GM21360 (cell line): ENCODE results near the gene OR5K3.
"Not testable (repeated sequence)": the region's sequence is repeated elsewhere in the genome, so short reads cannot be mapped to it uniquely, and the experiment has no call there.

Experiments
- ATAC-seq: cut with Tn5 transposase; IDR thresholded peaks from one replicate; pipeline ENCODE4 v1.9.1; 2021; ENCODE audit warnings: mild to moderate bottlenecking, moderate library complexity; ENCODE audit not compliant: unreplicated experiment

Gene OR5K3

GRCh38 chr3:98390366-98390765 lies at the start of gene OR5K3:
Gene OR5K3 (plus strand): TSS chr3:98390666. CDS start chr3:98390666, 0 bp downstream.
- ATAC-seq, result no peak

DNA sequence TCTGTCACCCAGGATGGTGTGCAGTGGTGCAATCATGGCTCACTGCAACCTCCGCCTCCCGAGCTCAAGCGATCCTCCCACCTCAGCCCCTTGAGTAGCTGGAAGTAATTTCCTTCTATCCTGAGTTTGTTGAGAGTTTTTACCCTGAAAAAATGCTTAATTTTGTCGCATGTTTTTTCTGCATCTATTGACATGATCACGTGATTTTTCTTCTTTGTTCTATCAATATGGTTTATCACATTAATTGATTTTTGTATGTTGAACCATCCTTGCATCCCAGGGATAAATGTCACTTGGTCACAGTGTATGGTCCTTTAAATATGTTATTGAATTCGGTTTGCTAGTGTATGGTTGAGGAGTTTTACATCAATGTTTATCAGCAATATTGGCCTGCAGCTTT lies 48.7 kb upstream of the OR5K3 start:
- ATAC-seq, result no peak

DNA sequence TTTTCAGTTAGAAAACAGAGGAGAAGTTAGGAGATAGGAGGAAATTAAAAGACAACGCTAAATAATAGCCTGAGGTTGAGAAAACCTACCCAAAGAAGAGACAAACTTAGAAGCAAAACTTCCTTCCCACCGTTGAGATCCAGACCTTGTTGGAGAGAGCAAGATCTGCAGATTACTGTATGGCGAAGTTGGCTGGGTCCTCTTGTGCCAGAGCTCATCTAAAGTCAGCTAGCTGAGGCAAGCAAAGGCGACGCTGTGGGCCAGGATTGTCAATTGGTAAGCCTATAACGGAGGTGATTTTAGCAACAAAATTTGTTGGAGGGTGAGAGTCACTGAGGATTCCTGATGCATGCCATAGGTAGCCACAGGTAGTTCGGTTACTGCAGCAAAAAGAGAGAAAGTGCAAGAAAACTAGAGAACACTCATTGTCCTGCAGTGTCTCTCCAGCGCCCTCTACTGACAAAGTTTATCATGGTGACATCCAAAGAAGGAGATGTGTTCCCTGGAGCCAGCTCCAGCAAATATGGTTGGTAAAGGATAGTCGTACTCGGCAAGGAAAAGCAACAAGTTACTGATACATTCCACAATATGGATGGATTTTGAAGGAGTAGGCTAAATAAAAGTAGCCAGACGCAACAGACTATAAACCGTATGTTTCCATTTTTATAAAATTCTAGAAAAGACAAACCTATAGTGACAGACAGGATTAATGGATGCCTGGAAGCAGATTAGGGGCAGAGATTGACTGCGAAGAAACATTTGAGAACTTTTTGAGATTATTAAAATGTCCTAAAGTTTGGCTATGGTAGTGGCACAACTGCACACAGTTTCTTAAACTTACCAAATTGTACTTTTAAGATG lies 46.6 kb upstream of the OR5K3 start:
- ATAC-seq, result no peak

DNA sequence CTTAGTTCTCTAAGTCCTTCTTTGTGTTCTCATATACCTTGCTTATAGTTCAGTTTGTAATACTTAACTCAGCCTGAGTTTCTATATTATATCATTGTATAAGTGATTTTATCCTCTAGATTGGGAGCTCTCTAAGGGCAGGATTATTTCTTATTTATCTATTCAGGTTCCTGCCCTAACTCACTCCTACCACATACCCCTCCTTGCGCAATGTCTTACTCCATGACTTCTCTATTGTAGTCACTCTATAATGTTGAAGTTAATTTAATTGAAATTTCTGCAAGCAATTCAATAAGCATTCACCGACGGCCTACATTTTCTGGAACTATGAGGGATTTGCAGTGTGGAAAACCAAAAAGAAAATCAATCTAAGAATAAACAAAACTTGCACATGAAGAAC lies 40.4 kb upstream of the OR5K3 start:
- ATAC-seq, result no peak

- no peak for ATAC-seq
Measured at GRCh38 chr3:98353554-98353953, 36.9 kb upstream of the OR5K3 start, which contains the start of gene OR5K4. Gene OR5K4 (plus strand): TSS chr3:98353854. CDS start chr3:98353854, 0 bp downstream.

GRCh38 chr3:98359250-98359649 lies 31.2 kb upstream of the OR5K3 start:
- ATAC-seq, result no peak

DNA sequence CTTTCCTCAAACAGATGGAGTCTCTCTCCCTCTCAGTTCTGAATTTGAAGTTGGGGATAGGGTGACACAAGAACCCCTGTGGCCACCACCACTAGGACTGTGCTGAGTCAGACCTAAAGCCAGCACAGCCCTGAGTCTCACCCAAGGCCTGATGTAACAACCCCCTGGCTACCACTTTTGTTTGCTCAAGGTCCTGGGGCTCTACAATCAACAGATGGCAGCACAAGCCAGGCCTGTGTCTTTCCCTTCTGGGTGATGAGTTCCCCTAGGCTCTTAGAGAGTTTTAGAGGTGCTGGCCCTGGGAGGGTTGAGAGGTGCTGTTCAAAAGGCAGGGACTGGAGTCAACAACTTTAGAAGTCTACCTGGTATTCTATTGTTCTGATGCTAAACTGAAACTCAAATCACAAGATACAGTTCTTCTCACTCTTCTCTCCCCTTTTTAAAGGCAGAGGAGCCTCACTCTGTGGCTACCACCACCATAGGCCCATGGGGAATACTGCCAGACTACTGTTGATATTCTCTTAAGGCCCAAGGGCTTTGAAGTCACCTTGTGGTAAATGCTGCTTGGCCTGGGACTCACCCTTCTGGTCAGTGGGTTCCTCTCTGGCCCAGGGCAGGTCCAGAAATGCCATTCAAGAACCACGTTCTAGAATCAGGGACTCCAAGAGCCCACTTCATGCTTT lies 30.3 kb upstream of the OR5K3 start:
- ATAC-seq, result peak; percentile 83

GRCh38 chr3:98360681-98361080 lies 29.8 kb upstream of the OR5K3 start:
- no peak for ATAC-seq

GRCh38 chr3:98361289-98361688 lies 29.2 kb upstream of the OR5K3 start:
- ATAC-seq, result peak; percentile 59

- no peak for ATAC-seq
Measured at GRCh38 chr3:98367464-98368246, 22.8 kb upstream of the OR5K3 start.

- no peak for ATAC-seq
Measured at GRCh38 chr3:98371186-98371585, 19.3 kb upstream of the OR5K3 start.

DNA sequence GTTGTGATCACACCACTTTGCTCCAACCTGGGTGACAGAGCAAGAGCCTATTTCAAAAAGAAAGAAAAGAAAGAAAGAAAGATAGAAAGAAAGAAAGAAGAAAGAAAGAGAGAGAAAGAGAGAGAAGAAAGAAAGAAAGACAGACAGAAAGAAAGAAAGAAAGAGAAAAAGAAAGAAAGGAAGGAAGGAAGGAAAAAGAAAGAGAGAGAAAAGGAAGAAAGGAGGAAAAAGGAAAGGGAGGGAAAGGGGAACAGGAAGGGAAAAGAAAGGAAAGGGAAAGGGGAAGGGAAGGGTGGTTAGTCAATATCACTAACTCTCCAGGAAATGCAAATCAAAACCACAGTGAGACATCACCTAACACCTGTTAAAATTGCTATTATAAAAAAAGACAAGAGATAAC lies 18.6 kb upstream of the OR5K3 start:
- no peak for ATAC-seq

- no peak for ATAC-seq
Measured at GRCh38 chr3:98372445-98372844, 18.0 kb upstream of the OR5K3 start.

DNA sequence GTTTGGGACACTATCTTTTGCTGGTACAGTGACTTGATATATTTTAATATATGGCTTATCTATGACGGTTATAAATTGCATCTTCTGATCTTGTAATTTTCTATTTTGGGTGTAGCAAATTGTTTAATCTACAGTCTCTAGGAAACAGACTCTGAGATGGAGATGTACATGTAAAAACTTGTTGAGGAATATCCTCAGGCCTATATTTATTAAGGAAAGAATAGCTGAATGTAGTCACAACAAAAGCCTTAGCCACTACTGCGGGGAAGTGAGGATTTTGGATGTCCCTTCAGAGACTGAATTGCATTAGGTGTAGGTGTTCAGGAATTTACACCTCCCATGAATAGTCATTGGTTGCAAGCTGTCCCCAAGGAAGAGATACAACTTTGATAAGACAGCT lies 13.8 kb upstream of the OR5K3 start:
- ATAC-seq, result no peak

DNA sequence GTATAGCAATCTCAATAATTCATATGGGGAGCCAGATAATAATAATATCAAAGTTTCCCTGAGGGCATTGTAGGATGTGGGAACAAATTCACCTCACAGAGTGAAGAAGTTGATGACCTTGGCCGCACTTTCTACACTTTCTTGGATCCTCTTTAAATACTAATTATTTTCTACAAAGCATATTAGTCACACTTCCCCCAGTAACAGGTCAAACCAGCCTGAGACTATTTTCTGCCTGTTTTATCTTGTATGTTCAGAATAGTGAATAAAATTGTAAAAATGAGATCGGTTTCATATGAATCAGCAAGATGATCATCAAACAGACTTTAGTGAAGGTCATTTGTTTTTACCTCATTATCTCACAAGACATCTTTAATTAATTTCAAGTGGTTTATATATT lies 2.3 kb upstream of the OR5K3 start:
- ATAC-seq, result no peak

- no peak for ATAC-seq
Measured at GRCh38 chr3:98395101-98395500, 4.6 kb downstream of the OR5K3 start.

DNA sequence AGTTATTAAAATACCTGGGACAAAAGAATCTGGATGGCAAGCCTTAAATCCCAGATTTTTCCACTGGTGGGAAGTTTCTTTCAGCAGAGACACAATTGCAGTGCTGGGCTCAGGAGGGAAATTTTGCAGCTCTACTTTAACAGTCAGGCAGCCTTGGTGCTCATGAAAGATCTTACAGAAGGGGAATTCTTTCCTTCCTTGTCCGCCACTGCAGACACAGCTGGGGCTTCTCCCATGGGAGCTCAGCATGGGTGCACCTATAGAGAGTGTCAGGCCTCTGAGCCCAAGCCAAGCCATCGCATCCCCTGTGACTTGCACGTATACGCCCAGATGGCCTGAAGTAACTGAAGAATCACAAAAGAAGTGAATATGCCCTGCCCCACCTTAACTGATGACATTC lies 6.0 kb downstream of the OR5K3 start:
- ATAC-seq, result not testable (repeated sequence)

DNA sequence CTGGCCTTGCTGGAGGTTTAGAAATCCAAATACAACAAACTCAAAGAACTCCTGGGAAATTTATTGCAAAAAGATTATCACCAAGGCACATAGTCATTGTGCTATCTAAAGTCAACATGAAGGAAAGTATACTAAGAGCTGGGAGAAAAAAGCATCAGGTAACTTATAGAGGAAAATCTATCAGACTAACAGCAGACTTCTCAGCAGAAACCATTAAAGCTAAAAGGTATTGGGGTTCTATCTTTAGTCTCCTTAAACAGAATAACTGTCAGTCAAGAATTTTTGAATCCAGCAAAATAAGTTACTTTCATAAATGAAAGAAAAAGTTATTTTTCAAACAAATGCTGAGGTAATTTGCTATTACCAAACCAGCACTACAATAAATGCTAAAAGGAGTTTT lies 8.0 kb downstream of the OR5K3 start:
- no peak for ATAC-seq

GRCh38 chr3:98402507-98402906 lies 12.0 kb downstream of the OR5K3 start:
- no peak for ATAC-seq

GRCh38 chr3:98404010-98404409 lies 13.5 kb downstream of the OR5K3 start:
- no peak for ATAC-seq

GRCh38 chr3:98406034-98406433 lies 15.6 kb downstream of the OR5K3 start:
- no peak for ATAC-seq
